Peyer's patch (tissue), 4 donors: ENCODE results near the gene RAPGEF2. TPM values are rescaled to one million over a fixed set of nuclear protein-coding genes. Genes with fewer than 3 reads are reported as not detected.

Source experiments
- DNase-seq, 3 donors: peaks; one replicate each; pipeline ENCODE4 v3.0.0-alpha.2; 2017 to 2019
- H3K27ac ChIP-seq, 4 donors: fragments of 200-600 bp; sonication (generic); one replicate each; pipeline ENCODE4 v1.5.1; 2016 to 2019
- H3K27me3 ChIP-seq, 2 donors: fragments of 200-600 bp; sonication (generic); one replicate each; pipeline ENCODE4 v1.5.1; 2019
- H3K36me3 ChIP-seq, 3 donors: fragments of 200-600 bp; sonication (generic); one replicate each; pipeline ENCODE4 v1.5.1; 2016 to 2019
- H3K4me1 ChIP-seq, 4 donors: fragments of 200-600 bp; sonication (generic); one replicate each; pipeline ENCODE4 v1.5.1; 2016 to 2019
- H3K4me3 ChIP-seq, 4 donors: fragments of 200-600 bp; sonication (generic); 1 replicate in 3 of 4; 2 replicates in 1 of 4; pipeline ENCODE4 v1.5.1; 2016 to 2019; ENCODE audit warnings: mild to moderate bottlenecking in 1 of 4
- H3K9me3 ChIP-seq, 4 donors: fragments of 200-600 bp; sonication (generic); one replicate each; pipeline ENCODE4 v1.5.1; 2016 to 2019; ENCODE audit warnings: mild to moderate bottlenecking in 1 of 4
- POLR2A ChIP-seq, 2 donors: fragments of 450-650 bp; IDR thresholded peaks; one replicate each; pipeline ENCODE4 v1.5.1; 2017; ENCODE audit warnings: antibody characterized with exemption in 2 of 2, mild to moderate bottlenecking in 2 of 2, moderate library complexity in 2 of 2
- total RNA-seq, 4 donors: library from RNA; depleted of rRNA; stranded (reverse); fragments of >200 nt; gene quantifications; one replicate each; pipeline ENCODE4 v1.1.0, GENCODE V29; 2016
- TF ChIP-seq, protein P1 (sequence below), 6 experiments: fragments of 450-650 bp in 4 of 6; fragments of 200-600 bp in 2 of 6; sonication (generic) in 1 of 6; IDR thresholded peaks; one replicate each; pipeline ENCODE4 v1.5.1; 2017 to 2019; ENCODE audit warnings: antibody characterized with exemption in 6 of 6, mild to moderate bottlenecking in 3 of 6, moderate library complexity in 1 of 6

RAPGEF2 gene
- total RNA-seq, 4 donors from 2014 or later = 30.1 to 81.7 (median 41.4) TPM

DNA sequence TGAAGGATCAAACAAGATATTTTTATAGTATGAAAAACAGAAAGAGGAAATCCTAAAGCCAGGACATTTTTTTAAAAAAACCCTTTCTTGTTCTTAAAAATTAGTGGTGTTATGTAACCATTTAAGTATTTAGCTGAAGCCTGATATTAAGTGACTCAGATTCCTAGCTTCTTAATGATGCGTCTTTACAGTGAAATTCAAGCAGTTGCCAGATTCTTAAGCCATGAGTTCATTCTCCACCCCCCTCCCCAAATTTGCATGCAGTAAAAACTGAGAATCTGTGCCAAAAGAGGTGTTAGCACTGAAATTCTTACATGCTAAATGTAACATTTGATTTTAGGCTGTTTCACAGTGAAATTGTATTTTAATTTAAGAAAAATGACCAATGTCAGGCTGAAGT lies 180.8 kb downstream of the RAPGEF2 start:
- Histone ChIP-seq H3K27me3 (no peaks in the 10 kb centered on the region), H3K4me1 (peaks cover 0 to 5% (median 0%) of the 10 kb centered on the region in 4 donors), H3K9me3 (no peaks in the 10 kb centered on the region), H3K4me3 (no peak overlapping the region), H3K27ac (no peak overlapping the region), H3K36me3 (no peaks in the 10 kb centered on the region)
- DNase-seq = no peak
- TF ChIP-seq, protein P1, sequence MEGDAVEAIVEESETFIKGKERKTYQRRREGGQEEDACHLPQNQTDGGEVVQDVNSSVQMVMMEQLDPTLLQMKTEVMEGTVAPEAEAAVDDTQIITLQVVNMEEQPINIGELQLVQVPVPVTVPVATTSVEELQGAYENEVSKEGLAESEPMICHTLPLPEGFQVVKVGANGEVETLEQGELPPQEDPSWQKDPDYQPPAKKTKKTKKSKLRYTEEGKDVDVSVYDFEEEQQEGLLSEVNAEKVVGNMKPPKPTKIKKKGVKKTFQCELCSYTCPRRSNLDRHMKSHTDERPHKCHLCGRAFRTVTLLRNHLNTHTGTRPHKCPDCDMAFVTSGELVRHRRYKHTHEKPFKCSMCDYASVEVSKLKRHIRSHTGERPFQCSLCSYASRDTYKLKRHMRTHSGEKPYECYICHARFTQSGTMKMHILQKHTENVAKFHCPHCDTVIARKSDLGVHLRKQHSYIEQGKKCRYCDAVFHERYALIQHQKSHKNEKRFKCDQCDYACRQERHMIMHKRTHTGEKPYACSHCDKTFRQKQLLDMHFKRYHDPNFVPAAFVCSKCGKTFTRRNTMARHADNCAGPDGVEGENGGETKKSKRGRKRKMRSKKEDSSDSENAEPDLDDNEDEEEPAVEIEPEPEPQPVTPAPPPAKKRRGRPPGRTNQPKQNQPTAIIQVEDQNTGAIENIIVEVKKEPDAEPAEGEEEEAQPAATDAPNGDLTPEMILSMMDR (IDR thresholded peaks at IDR 0.05) = no peak
- TF ChIP-seq POLR2A (IDR thresholded peaks at IDR 0.05) = no peak

DNA sequence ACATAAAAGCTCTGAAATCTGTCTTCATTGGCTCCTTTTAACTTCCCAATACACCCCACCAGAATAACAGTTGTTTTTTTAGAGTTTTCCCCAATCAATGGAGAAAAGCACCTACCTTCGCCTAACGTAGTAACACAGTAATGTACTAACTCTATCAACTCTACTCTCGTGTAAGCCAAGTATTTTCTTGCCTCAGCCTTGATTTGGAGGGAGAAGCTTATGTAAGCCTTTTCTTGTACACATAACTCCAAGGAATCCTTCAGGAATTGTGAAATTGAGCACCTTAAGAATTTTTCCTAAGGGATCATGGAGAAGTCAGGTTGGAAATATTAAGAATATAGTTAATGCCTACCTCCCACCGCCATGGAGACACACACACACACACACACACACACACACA lies 181.2 kb downstream of the RAPGEF2 start:
- Histone ChIP-seq H3K9me3 (no peaks in the 10 kb centered on the region), H3K4me1 (peaks cover 0 to 5% (median 0%) of the 10 kb centered on the region in 4 donors), H3K36me3 (no peaks in the 10 kb centered on the region), H3K27me3 (no peaks in the 10 kb centered on the region), H3K4me3 (no peak overlapping the region), H3K27ac (no peak overlapping the region)
- no peak for DNase-seq
- TF ChIP-seq, protein P1 (IDR thresholded peaks at IDR 0.05) = no peak
- TF ChIP-seq POLR2A (IDR thresholded peaks at IDR 0.05) = no peak

DNA sequence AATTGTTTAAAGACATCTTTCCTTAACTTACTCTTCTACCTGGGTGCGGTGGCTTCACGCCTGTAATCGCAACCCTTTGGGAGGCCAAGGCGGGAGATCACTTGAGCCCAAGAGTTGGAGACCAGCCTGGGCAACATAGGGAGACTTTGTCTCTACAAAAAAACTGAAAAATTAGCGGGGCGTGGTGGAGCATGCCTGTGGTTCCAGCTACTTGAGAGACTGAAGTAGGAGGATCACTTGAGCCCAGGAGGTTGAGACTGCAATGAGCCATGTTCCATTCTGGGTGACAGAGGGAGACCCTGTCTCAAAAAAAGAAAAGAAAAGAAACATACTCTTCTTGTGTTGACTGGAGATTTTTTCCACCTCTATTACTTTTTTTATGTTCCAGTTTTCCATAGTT lies 181.9 kb downstream of the RAPGEF2 start:
- no peak overlapping the region for H3K27ac ChIP-seq
- no peak overlapping the region for H3K4me3 ChIP-seq

DNA sequence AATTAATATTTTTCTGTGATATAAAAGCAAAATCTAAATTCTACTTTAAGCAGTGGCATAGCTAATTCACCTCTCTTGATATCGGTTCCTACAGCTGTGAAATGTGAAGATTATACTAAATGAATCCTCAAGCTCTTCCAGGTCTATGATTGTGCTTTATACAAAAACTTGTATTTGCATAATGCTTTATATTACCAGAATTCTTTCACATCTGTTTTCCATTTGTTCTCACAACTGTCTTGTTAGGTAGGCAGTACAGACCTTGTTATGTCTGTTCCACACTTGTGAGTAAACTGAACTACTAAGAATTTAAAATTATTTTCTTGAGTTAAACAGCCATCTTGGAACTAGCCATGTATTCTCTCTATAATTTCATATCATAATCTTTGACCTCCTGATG lies 184.9 kb downstream of the RAPGEF2 start:
- no peaks in the 10 kb centered on the region for H3K4me1 ChIP-seq
- H3K27me3 ChIP-seq = no peaks in the 10 kb centered on the region
- H3K27ac ChIP-seq = no peak overlapping the region
- TF ChIP-seq, protein P1 (IDR thresholded peaks at IDR 0.05) = no peak
- no peak for TF ChIP-seq POLR2A (IDR thresholded peaks at IDR 0.05)
- no peak for DNase-seq
- no peaks in the 10 kb centered on the region for H3K36me3 ChIP-seq
- H3K4me3 ChIP-seq = no peak overlapping the region
- H3K9me3 ChIP-seq = no peaks in the 10 kb centered on the region

More for the DNA sequence above, 181.9 kb downstream of the RAPGEF2 start:
- Histone ChIP-seq H3K36me3 (no peaks in the 10 kb centered on the region), H3K9me3 (no peaks in the 10 kb centered on the region), H3K4me1 (peaks cover 0 to 2% (median 0%) of the 10 kb centered on the region in 4 donors), H3K27me3 (no peaks in the 10 kb centered on the region)
- TF ChIP-seq, protein P1 (IDR thresholded peaks at IDR 0.05) = no peak
- TF ChIP-seq POLR2A (IDR thresholded peaks at IDR 0.05) = no peak
- DNase-seq = no peak

DNA sequence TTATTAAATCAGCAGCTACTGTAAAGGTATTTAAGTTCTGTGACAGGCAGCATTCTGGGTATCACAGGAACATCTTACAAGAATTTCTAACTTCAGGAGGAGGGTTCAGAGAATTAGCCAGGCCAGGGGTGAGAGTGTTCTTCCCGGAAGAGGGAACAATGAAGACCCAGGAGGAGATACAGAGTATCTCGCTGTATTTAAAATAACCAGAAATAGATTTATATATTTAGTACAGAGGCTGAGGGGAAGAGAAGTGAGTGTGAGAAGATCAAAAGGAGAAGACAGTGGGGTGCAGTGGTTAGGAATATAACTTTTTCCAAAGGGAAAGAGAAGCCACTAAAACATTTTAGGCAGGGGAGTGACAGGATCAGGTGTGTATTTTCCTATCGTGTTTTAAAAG lies 186.8 kb downstream of the RAPGEF2 start:
- no peaks in the 10 kb centered on the region for H3K9me3 ChIP-seq
- H3K4me3 ChIP-seq = no peak overlapping the region
- H3K36me3 ChIP-seq = no peaks in the 10 kb centered on the region
- H3K4me1 ChIP-seq = no peaks in the 10 kb centered on the region
- TF ChIP-seq, protein P1 (IDR thresholded peaks at IDR 0.05) = no peak
- TF ChIP-seq POLR2A (IDR thresholded peaks at IDR 0.05) = no peak
- DNase-seq = no peak
- no peaks in the 10 kb centered on the region for H3K27me3 ChIP-seq
- H3K27ac ChIP-seq = no peak overlapping the region
